Measurements from ENCODE around the gene ZNF839. TPM values are rescaled to one million over a fixed set of nuclear protein-coding genes. Genes with fewer than 3 reads are reported as not detected.

The ZNF839 gene
- total RNA-seq, 1 donor from 2014 or later = 10.1 TPM

DNA sequence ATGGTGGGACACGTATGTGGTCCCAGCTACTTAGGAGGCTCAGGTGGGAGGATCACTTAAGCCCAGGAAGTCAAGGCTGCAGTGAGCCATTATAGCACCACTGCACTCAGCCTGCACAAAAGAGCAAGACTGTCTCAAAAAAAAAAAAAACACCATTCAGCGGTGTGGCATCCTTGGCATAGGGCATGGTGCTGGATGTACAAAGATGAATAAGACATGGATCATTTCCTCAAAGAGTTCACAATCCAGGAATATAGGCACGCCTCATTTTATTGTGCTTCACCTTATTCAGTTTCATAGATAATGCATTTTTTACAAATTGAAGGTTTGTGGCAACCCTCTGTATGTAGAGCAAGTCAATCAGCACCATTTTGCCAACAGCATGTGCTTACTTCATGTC lies 36.7 kb downstream of the ZNF839 start:
- DNase-seq (no peak), ATAC-seq (no peak)

DNA sequence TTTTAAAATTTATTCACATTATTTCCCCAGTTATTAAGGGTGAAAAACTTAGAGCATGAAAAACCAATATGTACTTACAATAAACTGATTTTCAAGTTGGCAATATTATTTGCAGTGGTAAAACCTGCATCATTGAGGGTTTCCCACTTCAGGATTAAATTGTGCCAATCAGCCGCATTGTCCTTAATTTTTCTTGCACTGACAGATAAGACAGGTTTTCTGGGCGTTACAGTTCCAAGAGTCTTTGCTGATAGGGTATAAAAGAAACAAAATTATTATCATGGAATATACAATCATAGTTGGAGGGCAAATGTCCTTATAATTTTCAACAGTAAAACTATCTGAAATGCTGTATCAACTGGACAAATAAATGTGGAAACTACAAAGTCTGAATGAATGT lies 39.8 kb downstream of the ZNF839 start:
- no peak overlapping the region for H3K27ac ChIP-seq
- no peak overlapping the region for H3K4me3 ChIP-seq
- H3K4me1 ChIP-seq = peaks cover 19% of the 10 kb centered on the region
- TF ChIP-seq, protein P1, sequence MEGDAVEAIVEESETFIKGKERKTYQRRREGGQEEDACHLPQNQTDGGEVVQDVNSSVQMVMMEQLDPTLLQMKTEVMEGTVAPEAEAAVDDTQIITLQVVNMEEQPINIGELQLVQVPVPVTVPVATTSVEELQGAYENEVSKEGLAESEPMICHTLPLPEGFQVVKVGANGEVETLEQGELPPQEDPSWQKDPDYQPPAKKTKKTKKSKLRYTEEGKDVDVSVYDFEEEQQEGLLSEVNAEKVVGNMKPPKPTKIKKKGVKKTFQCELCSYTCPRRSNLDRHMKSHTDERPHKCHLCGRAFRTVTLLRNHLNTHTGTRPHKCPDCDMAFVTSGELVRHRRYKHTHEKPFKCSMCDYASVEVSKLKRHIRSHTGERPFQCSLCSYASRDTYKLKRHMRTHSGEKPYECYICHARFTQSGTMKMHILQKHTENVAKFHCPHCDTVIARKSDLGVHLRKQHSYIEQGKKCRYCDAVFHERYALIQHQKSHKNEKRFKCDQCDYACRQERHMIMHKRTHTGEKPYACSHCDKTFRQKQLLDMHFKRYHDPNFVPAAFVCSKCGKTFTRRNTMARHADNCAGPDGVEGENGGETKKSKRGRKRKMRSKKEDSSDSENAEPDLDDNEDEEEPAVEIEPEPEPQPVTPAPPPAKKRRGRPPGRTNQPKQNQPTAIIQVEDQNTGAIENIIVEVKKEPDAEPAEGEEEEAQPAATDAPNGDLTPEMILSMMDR (IDR thresholded peaks at IDR 0.05) = no peak
- DNase-seq (no peak), ATAC-seq (no peak)
- intact Hi-C loops (cut with DNase I) = no loop called here
- H3K36me3 ChIP-seq = peaks cover 47% of the 10 kb centered on the region
- no peaks in the 10 kb centered on the region for H3K27me3 ChIP-seq
- no peaks in the 10 kb centered on the region for H3K9me3 ChIP-seq

More for the DNA sequence above, 36.7 kb downstream of the ZNF839 start:
- Histone ChIP-seq H3K4me1 (peaks cover 6% of the 10 kb centered on the region), H3K27me3 (no peaks in the 10 kb centered on the region), H3K36me3 (peaks cover 74% of the 10 kb centered on the region), H3K9me3 (no peaks in the 10 kb centered on the region), H3K4me3 (no peak overlapping the region), H3K27ac (no peak overlapping the region)
- TF ChIP-seq, protein P1 (IDR thresholded peaks at IDR 0.05) = no peak
- intact Hi-C loops (cut with DNase I) = no loop called here

DNA sequence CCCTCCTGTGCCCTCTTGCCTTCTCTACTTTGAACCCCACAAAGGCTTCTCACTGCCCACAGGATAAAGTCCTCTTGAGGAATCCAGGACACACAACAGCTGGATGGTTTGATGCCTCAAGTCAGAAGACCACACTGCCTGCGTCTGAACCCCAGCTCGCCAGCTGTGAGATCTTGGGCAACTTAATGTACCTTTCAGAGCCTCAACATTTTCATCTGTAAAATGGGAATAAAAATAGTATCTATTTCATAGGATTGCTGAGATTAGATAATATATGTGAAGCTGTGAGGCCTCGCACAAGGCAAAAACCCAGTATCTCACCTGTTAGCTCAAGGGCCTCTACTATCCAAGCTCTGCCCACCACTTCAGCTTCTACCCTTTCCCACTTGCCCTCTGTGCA lies 40.8 kb downstream of the ZNF839 start:
- Histone ChIP-seq H3K4me1 (peaks cover 25% of the 10 kb centered on the region), H3K4me3 (no peak overlapping the region), H3K27me3 (no peaks in the 10 kb centered on the region), H3K36me3 (peaks cover 36% of the 10 kb centered on the region), H3K27ac (no peak overlapping the region), H3K9me3 (no peaks in the 10 kb centered on the region)
- no peak for ATAC-seq
- DNase-seq = no peak
- TF ChIP-seq, protein P1 (IDR thresholded peaks at IDR 0.05) = no peak
- intact Hi-C loops (cut with DNase I) = no loop called here

DNA sequence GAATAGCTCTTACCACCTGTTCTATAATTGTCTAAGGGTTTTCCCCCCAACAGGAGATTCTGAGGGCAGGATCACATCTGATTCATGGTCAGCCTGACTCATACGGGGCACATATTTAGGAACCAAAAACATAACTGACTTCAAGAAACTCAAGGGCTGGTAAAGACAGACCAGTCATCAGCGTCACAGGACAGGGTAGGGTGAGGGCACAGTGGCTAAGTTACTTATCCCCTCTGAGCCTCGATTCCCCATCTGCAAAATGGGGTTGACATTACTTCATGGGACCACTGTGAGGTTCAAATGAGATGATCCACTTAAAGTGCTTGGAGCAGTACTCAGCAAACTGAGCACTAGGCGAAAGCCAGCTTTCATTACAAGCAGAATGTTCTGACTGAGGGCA lies 42.5 kb downstream of the ZNF839 start:
- H3K36me3 ChIP-seq = peaks cover 19% of the 10 kb centered on the region
- H3K4me1 ChIP-seq = peaks cover 25% of the 10 kb centered on the region
- intact Hi-C loops (cut with DNase I) = no loop called here
- peak overlapping the region; percentile 93 for H3K4me3 ChIP-seq
- TF ChIP-seq, protein P1 (IDR thresholded peaks at IDR 0.05) = no peak
- no peak for ATAC-seq
- no peaks in the 10 kb centered on the region for H3K27me3 ChIP-seq
- no peak for DNase-seq
- no peaks in the 10 kb centered on the region for H3K9me3 ChIP-seq
- H3K27ac ChIP-seq = peak overlapping the region; percentile 91

DNA sequence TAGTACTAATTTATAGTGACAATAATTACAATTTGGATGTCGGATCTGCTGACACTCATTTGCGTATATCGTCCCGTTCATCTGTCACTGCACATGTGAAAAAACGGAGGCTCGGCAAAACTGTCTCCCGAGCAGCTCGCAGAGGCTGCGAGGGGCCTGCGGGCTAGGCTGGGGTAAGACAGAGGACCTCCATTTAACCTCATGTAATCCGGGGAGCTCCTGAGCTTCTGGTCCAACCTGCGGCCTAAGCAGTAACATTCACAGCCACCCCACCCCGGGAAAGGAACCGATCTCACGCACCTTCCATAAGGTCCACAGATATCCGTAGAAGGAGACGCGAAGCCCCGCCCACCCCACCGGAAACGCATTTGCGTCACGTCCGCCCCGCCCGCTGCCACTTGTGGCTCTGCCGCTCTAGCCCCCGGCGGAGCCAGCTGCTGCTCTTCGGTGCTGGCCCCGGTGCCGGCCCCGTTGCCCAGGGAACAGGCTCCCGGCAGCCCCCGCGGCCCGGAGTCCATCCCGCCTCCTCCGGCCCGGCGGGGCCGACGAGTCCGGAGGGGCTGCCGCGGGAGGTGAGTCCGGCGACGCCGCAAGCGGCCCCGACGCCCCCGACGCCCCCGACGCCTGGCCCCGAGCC lies 43.1 kb downstream of the ZNF839 start, which contains the start of the genes CINP and TECPR2:
TSS of gene CINP (minus strand) at position 346 of the 637 bp plus-strand sequence. CDS start at position 307, 39 bp downstream.
TSS of gene TECPR2 (plus strand) at position 397 of the 637 bp plus-strand sequence. CDS start 13,781 bp downstream, outside the sequence.
- intact Hi-C loops (cut with DNase I) = no loop called here
- H3K27me3 ChIP-seq = no peaks in the 10 kb centered on the region
- peak; percentile 99 for DNase-seq
- H3K9me3 ChIP-seq = no peaks in the 10 kb centered on the region
- peak; percentile 99 for ATAC-seq
- peaks cover 14% of the 10 kb centered on the region for H3K36me3 ChIP-seq
- TF ChIP-seq, protein P1 (IDR thresholded peaks at IDR 0.05) = no peak
- peaks cover 25% of the 10 kb centered on the region for H3K4me1 ChIP-seq
- peak within 1 kb of the TSS; percentile 91 for H3K27ac ChIP-seq
- H3K4me3 ChIP-seq = peak within 1 kb of the TSS; percentile 93
